ENCODE results near the gene IBA57. TPM values are rescaled to one million over a fixed set of nuclear protein-coding genes. Genes with fewer than 3 reads are reported as not detected.

IBA57 gene
- total RNA-seq, 1 donor from 2014 or later, result 12.7 TPM

- DNase-seq (ENCODE audit: missing footprints) (no peak), ATAC-seq (no peak)
- intact Hi-C loops (cut with DNase I), result no loop called here
Measured at GRCh38 chr1:228143480-228144192, 22.0 kb upstream of the IBA57 start.

GRCh38 chr1:228144193-228144992 is 21.2 kb upstream of the IBA57 start:
- DNase-seq (ENCODE audit: missing footprints) (peak; percentile 64), ATAC-seq (no peak)
- intact Hi-C loops (cut with DNase I), result no loop called here

GRCh38 chr1:228144993-228145343 is 20.6 kb upstream of the IBA57 start:
- intact Hi-C loops (cut with DNase I), result no loop called here
- no peak for DNase-seq (ENCODE audit: missing footprints)
- ATAC-seq, result no peak

- DNase-seq (ENCODE audit: missing footprints) (no peak), ATAC-seq (no peak)
- intact Hi-C loops (cut with DNase I), result no loop called here
Measured at GRCh38 chr1:228145463-228146416, 19.9 kb upstream of the IBA57 start.

GRCh38 chr1:228146417-228147150 is 19.0 kb upstream of the IBA57 start:
- ATAC-seq, result no peak
- peak; percentile 64 for DNase-seq (ENCODE audit: missing footprints)
- intact Hi-C loops (cut with DNase I), result no loop called here

GRCh38 chr1:228147151-228147693 is 18.4 kb upstream of the IBA57 start:
- intact Hi-C loops (cut with DNase I), result no loop called here
- no peak for ATAC-seq
- DNase-seq (ENCODE audit: missing footprints), result no peak

- ATAC-seq (no peak), DNase-seq (ENCODE audit: missing footprints) (no peak)
- intact Hi-C loops (cut with DNase I), result no loop called here
Measured at GRCh38 chr1:228147768-228148167, 17.8 kb upstream of the IBA57 start.

GRCh38 chr1:228148196-228148861 is 17.3 kb upstream of the IBA57 start:
- no peak for DNase-seq (ENCODE audit: missing footprints)
- ATAC-seq, result no peak
- intact Hi-C loops (cut with DNase I), result no loop called here

- ATAC-seq (no peak), DNase-seq (ENCODE audit: missing footprints) (no peak)
- intact Hi-C loops (cut with DNase I), result no loop called here
Measured at GRCh38 chr1:228148935-228149405, 16.6 kb upstream of the IBA57 start.

- ATAC-seq (peak; percentile 54), DNase-seq (ENCODE audit: missing footprints) (no peak)
- intact Hi-C loops (cut with DNase I), result no loop called here
Measured at GRCh38 chr1:228149406-228150119, 16.0 kb upstream of the IBA57 start, which contains the start of gene GJC2. Gene GJC2, plus strand, starts transcription at chr1:228149930. Its CDS starts 7,829 bp downstream, at chr1:228157759.

- intact Hi-C loops (cut with DNase I), result no loop called here
- ATAC-seq (peak; percentile 0), DNase-seq (ENCODE audit: missing footprints) (no peak)
Measured at GRCh38 chr1:228150120-228150460, 15.5 kb upstream of the IBA57 start.

- DNase-seq (ENCODE audit: missing footprints) (no peak), ATAC-seq (peak; percentile 59)
- intact Hi-C loops (cut with DNase I), result no loop called here
Measured at GRCh38 chr1:228150461-228151179, 15.0 kb upstream of the IBA57 start.

- no peak for DNase-seq (ENCODE audit: missing footprints)
- intact Hi-C loops (cut with DNase I), result no loop called here
- no peak for ATAC-seq
Measured at GRCh38 chr1:228151180-228151925, 14.3 kb upstream of the IBA57 start.

GRCh38 chr1:228152097-228152917 is 13.3 kb upstream of the IBA57 start:
- intact Hi-C loops (cut with DNase I), result no loop called here
- DNase-seq (ENCODE audit: missing footprints) (no peak), ATAC-seq (no peak)

- intact Hi-C loops (cut with DNase I), result no loop called here
- ATAC-seq, result no peak
- no peak for DNase-seq (ENCODE audit: missing footprints)
Measured at GRCh38 chr1:228152918-228153258, 12.7 kb upstream of the IBA57 start.
